ENCODE measurements around the gene TAS2R46.
"Not testable (repeated sequence)": the region's sequence is repeated elsewhere in the genome, so short reads cannot be mapped to it uniquely, and the experiment has no call there.

The TAS2R46 gene

DNA sequence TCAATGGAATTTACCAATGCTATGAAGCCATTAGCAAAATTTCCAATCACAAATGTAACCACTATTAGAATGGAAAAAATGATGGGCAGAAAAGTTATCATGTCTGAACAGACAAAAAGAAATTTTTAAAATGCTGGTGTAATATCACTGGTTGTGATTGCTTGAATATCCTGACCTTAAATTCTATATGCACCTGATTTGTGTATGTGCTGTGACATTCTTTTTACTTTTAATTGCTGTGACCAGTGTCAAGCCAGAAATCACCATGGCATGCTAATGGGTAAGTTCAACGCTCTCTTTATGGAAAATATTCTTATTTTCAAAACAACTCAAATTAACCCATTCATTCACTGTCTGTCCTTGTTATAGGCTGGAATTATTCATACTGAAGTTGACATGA, at the start of gene TAS2R46:
Gene TAS2R46, minus strand, starts transcription at position 101 of the 400 bp plus-strand sequence. Its CDS starts 0 bp downstream, at position 101.
- not testable (repeated sequence) for DNase-seq

GRCh38 chr12:11111213-11111612, 49.1 kb upstream of the TAS2R46 start:
- not testable (repeated sequence) for DNase-seq

- no peak for DNase-seq
Observed at GRCh38 chr12:11108862-11109261, 46.8 kb upstream of the TAS2R46 start.

DNA sequence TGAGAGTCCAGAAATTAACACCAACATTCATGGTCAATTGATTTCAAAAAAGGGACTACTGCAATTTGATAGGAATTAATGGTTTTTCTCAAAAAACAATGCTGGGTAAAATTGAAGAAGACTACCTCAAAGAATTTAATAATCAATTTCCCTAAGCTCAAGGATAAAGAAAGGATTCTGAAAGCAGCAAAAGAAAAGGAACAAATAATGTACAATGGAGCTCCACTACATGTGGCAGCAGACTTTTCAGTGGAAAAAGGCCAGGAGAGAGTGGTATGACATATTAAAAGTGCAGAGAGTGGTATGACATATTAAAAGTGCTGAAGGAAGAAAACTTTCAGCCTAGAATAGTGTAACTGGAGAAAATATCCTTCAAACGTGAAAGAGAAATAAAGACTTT, 45.6 kb upstream of the TAS2R46 start:
- DNase-seq: no peak

- no peak for DNase-seq
Observed at GRCh38 chr12:11106288-11106687, 44.2 kb upstream of the TAS2R46 start.

DNA sequence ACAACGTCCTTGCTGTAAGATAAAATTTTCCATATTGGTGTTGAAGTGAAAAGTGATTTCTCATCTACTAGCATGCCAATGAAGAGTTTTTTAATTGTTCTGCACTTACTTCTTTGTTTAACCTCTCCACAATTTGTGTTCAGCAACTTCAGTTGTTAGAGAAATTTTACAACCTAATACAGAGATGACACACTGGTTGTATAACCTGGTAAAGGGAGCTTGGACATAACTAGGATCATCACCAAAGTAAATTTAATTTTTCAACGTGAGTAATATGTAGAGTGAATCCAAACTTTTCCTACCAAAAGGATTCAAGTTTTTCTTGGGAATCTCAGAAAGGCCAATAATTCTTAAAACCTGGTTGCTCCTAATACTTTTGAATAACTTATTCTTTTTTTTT, 43.5 kb upstream of the TAS2R46 start:
- DNase-seq: no peak

DNA sequence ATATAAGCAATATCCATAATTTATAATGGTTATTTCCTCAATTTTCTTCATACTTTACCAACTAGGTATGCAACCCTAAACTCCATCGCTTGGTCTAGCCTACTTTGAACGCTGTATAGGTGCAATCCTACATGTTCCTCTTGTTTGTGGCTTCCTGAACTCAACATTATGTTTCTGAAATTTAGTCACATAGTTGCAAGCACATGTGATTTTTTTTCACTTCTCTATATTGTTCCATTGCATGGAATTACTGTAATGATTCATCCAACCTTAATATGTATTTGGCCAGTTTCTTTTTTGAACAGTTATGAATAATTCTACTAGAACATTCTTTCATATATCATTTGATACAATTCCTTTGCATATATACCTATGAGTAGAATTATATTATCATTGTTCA, 32.8 kb upstream of the TAS2R46 start:
- not testable (repeated sequence) for DNase-seq

GRCh38 chr12:11092128-11092527, 30.0 kb upstream of the TAS2R46 start, which contains the start of gene TAS2R43:
Gene TAS2R43, minus strand, starts transcription at chr12:11092313. Its CDS starts 84 bp downstream, at chr12:11092229.
- DNase-seq: no peak

- no peak for DNase-seq
Observed at GRCh38 chr12:11089246-11089645, 27.2 kb upstream of the TAS2R46 start.

- no peak for DNase-seq
Observed at GRCh38 chr12:11085419-11085818, 23.3 kb upstream of the TAS2R46 start.

GRCh38 chr12:11081987-11082386, 19.9 kb upstream of the TAS2R46 start:
- DNase-seq: no peak

- DNase-seq: no peak
Observed at GRCh38 chr12:11078246-11078645, 16.2 kb upstream of the TAS2R46 start.

GRCh38 chr12:11075642-11076041, 13.5 kb upstream of the TAS2R46 start:
- DNase-seq: no peak

DNA sequence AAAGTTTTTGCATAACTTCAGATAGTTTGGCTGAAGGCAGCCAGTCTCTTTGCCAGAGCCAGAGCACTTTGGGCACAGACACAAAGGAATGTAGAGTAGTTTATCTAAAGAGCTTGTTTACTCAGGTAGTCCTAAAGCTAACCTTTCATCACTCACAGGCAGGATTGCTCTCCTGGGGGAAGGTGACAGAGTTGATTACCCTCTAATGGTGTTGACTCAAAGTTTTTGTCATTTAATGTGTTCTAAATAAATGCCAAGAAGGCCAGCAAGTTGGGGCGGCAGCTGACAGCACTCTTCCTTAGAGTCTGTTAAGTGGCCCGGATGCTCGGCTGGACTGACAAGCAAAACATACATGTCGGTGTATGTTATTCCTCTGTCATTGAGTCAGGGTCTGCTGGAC, 9.3 kb upstream of the TAS2R46 start:
- no peak for DNase-seq

DNA sequence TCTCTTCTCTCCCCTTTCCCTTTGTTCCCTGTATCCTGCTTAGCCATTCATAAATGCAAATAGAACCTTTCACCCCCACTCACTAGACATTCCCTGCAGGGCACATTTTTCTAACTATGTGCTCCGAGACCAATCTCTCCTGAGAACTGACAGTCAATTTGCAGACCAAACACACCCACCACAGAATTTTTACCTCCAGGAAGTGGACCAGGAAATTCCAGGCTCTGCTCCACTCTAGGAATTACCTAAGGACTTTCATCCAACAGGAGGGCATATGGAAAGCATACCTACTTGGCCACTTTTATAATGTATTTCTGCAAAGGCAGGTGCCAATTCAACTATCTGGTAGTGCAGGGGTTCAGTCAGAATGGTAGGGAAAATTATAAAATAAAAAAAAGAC, 8.9 kb upstream of the TAS2R46 start:
- DNase-seq: no peak

DNA sequence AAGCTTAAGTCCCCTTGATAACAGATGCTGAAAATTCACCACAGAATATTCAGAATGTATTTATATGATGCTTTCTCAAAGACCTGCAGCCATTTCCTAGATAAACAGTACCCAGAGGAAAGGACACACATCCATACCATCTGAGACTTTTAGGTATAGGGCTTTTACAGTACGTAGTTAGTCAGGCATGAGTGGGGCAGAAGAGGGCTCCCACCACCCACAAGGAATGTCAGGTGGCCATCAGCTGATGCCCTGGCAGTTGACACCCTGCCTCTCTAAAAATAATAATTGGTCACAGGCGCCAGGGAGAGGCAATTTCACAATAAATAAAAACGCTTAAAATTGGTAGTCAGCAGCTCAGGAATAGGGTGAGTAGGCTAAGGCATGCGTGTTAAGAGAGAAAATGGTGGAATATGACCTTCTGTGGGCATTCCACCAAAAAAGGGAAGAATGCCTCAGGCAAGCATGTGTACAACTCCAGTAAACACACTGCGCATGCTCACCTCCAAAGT, 7.8 kb upstream of the TAS2R46 start:
- DNase-seq: no peak

DNA sequence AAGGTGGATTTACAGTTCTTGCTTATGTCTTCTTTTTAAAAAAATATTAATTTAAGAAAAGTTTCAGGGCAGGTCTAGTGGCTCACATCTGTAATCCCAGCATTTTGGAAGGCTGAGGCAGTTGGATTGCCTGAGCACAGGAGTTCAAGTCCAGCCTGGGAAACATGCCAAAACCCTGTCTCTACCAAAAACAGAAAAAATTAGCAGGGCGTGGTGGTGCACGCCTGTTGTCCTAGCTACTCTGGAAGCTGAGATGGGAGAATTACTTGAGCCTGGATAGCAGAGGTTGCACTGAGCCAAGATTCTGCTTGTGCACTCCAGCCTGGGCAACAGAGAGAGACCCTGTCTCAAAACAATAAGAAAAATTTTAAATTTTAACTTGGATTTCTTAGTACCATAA, 5.4 kb upstream of the TAS2R46 start:
- DNase-seq: no peak

- no peak for DNase-seq
Observed at GRCh38 chr12:11059784-11060183, 2.3 kb downstream of the TAS2R46 start.

DNA sequence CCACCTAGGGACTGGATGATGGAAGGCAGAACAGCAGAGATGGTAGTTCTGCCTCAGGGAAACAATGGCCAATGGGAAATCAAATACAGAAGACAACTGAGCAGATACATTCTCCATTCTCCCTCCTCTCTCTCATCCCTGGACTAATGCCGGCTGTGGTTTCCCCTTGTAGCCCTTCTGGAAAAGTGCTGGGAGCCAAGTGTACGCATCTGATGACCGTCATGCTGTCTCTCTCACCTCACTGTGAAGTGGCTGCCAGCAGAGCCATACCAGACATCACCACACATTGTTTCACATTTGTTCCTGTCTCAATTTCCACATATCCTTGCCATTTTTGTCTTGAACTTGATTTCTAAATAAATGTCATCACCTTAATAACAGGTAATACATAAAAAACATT, 3.1 kb downstream of the TAS2R46 start:
- DNase-seq: no peak

DNA sequence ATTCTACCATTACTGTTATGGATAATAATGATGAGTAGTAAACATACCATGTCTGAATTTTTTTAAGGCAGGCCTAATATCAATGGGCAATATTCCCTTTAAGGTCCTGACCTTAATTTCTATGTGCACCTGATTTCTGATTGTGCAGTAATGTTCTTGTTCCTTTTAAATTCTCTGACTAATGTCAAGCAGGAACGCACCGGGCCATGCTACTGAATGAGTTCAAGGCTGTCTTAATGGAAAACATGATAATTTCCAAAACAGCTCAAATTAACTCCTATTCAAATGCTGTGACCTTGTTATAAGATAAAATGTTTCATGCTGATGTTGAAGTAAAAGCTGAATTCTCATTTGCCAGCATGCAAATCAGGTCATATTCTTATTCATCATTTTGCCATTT, 6.8 kb downstream of the TAS2R46 start:
- no peak for DNase-seq

- not testable (repeated sequence) for DNase-seq
Observed at GRCh38 chr12:11049806-11050531, 12.1 kb downstream of the TAS2R46 start.

GRCh38 chr12:11041366-11041765, 20.7 kb downstream of the TAS2R46 start:
- DNase-seq: not testable (repeated sequence)

DNA sequence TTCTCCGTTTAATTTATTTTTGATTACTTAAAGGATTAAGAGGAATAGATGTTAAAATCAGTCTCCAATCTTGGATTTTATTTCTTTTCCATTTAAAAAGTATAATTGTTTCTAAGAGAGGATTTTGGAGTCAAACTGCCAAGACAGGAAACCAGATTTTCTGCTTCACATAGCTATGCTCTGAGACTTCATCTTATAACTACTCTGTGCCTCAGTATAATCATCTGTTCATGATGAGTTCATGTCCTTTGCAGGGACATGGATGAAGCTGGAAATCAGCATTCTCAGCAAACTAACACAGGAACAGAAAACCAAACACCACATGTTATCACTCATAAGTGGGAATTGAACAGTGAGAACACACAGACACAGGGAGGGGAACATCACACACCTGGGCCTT, 21.9 kb downstream of the TAS2R46 start:
- no peak for DNase-seq

GRCh38 chr12:11039171-11039570, 22.9 kb downstream of the TAS2R46 start:
- DNase-seq: no peak

DNA sequence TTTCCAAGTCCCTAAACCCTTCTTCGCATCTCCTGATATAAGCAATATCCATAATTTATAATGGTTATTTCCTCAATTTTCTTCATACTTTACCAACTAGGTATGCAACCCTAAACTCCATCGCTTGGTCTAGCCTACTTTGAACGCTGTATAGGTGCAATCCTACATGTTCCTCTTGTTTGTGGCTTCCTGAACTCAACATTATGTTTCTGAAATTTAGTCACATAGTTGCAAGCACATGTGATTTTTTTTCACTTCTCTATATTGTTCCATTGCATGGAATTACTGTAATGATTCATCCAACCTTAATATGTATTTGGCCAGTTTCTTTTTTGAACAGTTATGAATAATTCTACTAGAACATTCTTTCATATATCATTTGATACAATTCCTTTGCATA, 28.1 kb downstream of the TAS2R46 start:
- DNase-seq: not testable (repeated sequence)

Data from DMS153 (cell line).